HG03439 (cell line): Measurements from ENCODE around the gene GPR17.

ENCODE experiments used
- ATAC-seq: cut with Tn5 transposase; IDR thresholded peaks from one replicate; pipeline ENCODE4 v1.9.1; 2021; ENCODE audit warnings: mild to moderate bottlenecking, moderate library complexity; ENCODE audit not compliant: unreplicated experiment

Gene GPR17

DNA sequence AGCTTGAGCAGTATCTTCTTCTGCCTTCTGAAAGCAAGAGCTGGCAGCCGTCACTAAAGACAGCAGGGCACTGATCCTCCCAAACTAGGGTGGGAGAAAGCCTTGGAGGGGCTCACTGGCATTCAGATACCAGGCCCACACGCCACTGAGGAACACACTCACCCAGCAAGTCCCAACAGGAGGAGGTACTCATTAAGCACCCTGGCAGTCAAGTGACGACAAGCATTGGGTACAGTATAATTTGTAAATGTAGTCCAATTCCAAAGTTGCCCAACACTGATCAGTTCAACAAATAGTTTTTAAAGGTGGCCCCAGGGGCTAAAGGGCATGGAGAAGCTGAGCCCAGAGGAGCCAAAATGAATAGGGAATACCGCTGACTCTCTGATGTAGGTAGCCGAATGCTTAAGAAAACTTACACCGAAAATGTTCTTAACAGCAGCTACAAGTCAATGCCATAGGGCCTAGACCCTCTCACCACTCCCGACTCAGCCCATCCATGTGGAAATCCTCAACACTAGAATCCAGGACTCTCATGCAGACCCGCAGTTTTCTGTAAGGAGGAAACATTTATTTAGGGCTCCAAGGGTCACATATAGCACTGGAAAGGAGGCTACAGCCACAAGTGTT, 19.4 kb downstream of the GPR17 start:
- ATAC-seq, result no peak

DNA sequence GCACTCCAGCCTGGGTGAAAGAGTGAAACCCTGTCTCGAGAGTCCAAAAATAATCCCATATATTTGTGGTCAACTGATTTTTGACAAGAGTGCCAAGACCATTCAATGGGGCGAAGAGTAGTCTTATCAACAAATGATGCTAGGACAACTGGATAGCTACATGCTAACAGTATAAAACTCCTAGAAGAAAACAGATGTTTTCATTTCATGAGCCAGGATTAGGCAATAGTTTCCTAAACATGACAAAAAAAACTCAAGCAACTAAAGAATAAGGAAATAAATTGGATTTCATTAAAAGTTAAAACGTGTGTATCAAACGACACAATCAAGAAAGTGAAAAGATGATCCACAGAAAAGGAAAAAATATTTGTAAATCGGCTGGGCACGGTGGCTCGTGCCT, 23.1 kb downstream of the GPR17 start:
- ATAC-seq, result no peak

DNA sequence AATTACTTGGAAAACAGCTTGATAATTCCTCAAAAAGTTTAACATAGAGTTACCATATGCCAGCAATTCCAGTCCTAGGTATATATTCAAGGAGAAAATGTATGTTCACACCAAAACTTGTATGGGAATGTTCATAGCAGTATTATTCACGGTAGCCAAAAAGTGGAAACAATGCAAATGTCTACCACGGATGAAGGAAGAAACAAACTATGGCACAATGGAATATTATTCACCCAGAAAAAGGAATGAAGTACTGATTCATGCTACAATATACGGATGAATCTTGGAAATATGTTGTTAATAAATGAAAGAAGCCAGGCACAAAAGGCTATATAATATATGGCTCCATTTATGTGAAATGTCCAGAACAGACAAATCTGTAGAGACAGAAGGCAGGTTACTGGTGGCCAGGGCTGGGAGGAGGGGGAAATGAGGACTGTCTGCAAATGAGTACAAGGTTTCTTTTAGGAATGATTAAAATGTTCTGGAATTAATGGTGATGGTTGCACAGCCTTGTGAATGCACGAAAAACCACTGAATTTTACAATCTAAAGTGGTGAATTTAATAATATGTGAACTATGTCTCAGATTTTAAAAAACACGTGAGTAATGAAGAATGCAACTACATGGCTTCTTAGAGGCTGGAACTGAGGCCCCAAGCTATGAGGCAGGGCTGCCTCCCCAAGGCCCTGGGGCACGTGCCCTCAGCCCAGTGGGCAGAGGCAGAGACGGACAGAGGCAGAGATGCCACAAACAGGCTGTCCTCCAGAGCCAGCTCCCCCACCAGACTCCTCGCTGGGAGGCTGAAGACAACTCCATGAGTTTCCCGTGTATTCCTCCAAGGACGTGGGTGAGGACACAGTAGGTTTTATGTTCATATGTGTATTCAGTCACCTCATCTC, 24.4 kb downstream of the GPR17 start:
- no peak for ATAC-seq

DNA sequence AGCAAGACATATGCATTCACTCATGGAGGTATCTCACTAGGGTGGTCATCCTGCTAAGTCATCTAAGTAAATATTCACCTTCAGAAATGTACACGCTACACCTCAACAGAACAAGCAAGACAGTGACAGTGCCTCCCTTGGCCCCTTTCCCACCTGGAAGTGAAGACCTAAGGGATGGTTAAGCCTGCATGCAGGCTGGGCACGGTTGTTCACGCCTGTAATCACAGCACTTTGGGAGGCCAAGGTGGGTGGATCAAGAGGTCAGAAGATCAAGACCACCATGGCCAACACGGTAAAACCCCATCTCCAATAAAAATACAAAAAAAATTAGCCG, 25.0 kb downstream of the GPR17 start:
- no peak for ATAC-seq

DNA sequence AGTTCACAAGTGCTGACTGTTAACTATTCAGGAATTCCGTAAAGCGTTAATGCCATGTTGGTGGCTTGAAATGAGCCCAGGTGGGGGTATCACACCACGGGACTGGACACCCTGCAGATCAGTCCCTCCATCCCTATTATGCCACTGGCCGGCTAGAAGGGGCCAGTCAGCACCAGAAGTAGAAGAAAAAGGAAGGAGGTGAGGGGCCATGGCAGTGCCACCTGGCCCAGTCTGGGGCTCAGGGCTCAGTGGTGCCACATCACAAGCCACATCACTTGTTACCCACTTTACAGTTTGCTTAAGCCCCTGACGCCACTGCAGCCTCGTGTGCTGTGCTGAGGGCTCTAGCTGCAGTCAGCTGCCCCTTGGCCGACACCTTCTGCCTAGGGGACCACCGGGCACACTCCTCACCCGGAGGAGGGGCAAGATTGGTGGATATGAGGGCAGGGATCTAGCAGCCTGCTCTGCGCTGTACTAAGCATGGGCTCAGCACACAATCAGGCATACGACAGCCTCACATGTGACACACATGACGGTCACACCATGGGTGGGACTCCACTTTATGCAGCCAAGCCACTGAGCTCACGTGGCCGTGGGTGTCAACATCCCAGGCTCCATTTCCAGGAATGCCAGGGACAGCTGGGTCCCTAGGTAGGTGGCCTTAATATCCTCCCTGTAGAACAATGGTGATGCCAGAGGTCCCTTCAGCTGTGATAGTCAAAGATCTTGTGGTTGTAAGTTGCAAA, 25.8 kb downstream of the GPR17 start:
- no peak for ATAC-seq

DNA sequence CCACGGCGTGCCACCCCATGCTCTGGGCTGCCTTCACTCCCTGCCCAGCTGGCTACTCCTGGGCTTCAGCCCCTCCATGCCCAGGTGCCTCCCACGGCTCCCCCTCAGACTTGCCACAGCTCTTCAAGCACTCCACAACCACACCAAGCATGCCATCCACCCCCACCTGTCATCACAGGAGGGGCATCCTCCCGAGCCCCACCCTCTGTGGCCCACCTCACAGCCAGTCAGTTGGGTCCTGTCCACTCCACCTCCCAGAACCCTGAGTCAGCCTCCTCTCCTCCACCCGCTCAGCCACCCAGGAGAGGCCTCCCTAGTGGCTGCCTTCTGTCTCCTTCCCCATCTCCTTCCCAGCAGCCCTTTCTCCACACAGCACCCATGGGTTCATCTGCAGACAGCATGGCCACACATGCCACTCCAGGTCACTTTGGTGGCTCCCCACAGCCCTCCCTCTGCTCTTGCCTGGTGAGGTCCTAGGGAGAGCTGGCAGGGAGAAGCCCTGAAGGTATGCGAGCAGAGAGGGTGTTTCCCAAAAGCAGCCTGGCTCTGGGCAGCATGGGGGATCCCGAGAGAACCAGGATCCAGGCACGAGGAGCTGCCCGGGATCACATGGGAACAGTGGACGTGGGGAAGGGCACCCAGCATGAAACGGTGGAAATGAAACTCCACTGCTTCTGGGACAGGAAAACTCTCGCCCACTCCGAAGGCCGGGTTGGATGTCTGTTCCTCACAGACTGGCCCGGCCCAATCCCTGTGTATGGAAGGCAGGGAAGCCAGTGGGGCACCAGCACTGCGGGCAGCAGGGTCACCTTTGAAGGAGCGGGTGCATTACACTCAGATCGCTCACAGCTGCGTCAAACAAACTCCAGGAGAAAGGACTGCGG, 26.6 kb downstream of the GPR17 start:
- ATAC-seq, result no peak

DNA sequence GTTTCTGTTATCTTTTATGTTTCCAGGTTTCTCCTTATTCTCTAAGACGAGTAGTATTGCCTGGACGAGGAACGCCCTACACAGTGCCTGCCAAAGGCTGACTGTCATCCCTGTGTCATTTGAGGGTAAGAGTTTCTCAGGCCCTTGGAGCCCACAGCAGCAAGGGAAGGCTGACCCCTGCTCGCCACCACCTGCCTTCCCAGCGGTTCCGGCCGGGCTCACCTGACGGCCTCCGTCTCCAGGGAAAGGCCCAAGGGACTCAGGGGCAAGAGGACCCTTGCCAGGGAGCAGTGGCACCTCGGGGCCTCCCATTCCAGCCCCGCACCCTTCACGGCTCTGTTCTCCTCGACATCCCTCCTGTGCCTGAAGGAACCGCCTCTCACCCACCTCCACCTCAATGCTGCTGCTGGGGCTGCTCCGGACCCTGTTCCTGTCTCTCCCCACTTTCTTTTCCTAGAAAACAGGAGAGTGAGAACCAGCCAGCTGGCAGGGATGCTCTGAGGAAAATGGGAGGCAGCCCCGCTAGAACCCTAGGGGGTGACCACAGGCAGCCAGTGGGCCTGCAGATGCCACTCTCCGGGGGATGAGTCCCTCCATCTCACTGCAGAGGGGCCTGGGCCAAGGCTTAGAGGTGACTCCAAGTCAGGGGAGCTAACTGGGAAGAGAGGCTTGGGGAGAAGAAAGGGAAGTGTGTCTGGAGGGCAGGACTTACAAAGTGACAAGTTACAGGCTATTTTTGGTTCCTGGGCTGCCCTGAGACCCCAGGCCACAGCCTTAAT, 27.5 kb downstream of the GPR17 start:
- no peak for ATAC-seq

DNA sequence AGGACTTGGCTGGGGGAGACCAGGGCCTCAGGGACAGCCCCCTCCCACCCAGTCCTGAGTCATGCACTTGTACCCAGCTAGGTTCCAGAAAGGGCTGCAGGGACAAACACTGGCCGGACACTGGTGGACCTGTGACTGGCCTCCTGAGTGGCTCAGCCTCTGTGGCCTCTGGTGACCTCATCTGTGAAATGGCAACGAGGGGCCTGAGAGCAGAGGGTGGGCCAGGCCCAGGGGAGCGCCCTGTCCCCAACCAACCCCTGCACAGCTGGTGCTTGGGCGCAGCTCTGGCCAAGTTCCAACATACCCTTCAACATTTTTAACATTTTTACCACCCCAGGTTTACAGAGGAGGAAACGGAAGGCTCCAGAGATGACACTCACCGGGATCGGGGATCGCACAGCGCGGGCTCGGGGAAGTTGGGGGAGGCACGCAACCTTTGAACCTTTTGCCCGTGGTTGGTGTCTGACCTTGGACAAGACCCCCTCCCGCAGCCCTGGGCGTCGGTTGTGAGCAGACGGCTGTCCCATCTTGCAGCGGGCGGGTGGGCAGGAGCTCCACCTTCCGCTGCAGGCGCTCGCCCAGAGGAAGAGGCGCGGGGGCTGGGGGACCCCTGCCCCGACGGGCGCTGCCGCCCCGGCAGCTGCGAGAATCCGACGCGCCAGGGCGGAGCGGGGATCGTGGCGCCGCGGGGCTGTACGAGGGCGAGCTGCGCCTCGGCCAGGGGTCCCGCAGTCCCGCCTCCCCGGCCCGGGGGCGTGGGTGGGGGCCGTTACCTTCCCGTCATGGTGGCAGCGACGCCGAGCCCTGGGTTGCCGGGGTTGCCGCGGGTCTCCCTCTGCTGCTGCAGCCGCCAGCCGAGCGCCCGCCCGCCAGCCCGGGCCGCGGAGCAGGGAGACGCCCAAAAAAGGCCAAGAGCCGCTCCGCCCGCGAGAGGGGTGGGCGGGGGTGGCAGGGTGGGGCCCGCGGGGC, 28.6 kb downstream of the GPR17 start:
- no peak for ATAC-seq

DNA sequence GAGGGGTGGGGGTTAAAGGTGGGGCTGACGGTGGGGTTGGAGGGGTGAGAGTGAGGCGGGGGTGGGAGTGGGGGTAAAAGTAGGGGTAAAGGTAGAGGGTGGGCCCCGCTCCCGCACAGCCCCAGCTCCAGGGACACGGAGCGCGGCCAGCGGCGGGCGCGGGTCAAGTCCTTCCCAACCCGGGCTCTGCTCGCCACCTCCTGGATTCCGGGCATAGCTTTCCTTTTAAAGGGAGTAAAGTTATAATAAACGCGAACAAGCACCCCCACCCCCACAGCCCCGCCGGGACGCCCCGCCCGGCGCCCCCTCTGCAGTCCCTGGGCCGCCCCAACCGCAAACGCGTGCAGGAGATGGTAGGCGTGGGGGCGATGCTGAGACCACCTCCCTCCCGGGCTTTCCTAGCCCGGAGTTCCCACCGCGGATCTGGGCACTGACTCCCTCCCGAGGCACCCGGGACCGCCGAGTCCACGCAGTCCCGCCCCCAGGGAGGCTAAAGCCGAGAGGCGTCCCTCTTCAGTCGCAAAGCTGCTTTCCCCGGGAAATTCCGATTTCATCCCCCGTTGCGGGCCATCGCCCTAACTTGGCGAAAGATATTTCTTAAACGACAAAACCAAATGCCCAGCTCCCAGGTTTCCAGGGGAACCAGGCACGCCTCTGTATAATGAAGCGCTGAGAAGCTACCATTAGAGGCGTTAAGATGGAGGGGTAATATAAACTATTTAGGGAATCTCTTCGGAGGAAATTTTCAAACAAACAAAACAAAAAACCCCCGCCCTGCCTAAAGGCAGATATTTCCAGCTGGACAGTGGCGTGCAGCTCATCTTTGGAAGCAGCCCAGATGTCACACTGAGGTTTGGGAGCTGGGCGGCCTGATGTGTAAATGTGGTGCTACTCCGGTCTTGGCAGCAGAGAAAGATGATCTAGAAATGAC, 29.6 kb downstream of the GPR17 start, which contains the start of gene LIMS2:
TSS of gene LIMS2 (minus strand) at position 200 of the 931 bp plus-strand sequence. CDS start 506 bp downstream, outside the sequence.
- no peak for ATAC-seq

DNA sequence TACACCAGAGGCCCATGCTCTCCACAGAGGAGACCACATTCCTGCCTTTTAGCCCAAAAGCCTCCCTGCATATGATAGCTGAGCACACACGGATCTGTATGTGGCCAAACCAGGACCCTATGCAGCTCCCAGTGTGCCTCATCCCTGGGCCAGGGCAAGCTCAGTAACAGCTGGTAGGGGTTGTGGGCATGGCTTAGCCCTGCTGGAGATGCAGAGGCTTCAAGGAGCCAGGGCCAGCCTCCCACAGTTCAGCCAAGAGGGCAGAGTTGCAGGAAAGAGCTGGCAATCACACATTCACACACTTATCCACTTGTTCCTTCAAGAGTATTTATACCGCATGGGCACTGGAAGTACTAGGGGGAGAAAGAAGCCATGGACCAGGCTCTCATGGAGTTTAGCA, 31.0 kb downstream of the GPR17 start:
- ATAC-seq, result no peak

DNA sequence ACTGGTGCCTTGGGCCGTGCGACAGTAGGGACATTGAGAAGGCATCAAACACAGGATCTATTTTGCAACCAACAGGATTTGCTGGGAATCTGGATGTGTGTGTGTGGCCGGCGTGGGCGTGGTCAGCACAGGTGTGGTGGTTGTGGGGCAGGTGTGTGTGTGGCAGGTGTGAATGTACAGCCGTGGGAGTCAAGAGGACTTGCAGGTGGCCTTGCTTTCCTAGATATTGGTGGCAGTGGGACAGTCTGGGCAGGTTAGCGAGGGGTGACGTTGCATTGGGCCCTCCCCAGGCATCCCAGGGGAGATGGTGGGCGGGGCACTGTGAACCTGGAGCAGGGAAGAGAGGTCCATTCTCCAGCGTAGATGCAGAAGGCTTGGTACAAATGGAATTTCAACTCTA, 32.6 kb downstream of the GPR17 start:
- no peak for ATAC-seq

DNA sequence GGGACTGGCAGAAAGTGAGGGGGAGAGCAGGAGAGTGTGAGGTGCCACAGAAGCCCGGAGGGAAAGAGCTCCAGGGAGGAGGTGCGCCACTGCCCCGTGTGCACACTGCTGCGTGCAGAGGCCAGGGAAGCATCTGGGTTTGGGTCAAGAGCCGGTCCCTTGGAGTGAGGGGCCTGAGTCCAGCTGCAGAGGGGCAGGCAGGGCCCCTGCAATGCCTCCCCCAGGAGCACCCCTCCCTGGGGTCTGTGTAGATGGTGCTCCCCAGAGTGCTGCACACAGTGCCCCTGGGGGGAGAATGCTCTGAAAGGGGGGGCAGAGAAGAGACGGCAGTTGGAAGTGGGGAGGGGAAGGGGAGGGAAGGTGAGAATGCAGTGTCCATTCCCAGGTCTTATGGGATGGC, 33.0 kb downstream of the GPR17 start:
- ATAC-seq, result no peak

DNA sequence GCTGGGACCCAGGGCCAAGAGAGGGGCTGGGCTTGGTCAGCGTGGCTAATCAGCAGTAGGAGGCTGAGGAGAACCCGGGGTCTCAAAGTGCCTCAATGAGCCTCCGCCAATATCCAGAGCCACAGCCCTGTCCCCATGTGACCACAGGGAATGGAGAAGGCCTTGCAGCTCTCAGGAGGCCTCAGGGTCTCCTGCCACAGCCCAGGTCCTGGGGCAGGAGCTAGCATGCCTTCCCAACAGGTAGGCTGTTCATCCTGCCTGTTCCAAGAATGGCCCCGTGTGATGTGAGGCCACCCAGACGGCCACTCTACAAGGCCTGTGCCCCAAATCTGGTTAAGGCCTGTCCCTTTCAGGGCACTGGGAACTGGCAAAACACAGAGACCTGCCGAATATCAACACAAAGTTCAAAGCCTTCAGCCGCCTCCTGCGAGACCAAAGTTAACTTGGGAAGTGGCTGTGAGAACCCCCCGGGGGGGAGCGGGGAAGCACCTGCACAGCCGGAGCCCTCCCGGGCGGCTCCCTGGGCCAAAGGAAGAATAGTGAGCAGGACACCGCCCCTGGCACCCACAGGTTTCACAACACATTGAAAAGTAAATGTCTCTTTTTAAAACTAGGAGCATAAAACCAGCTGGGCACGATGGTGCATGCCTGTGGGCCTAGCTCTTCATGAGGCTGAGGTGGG, 33.9 kb downstream of the GPR17 start:
- no peak for ATAC-seq

DNA sequence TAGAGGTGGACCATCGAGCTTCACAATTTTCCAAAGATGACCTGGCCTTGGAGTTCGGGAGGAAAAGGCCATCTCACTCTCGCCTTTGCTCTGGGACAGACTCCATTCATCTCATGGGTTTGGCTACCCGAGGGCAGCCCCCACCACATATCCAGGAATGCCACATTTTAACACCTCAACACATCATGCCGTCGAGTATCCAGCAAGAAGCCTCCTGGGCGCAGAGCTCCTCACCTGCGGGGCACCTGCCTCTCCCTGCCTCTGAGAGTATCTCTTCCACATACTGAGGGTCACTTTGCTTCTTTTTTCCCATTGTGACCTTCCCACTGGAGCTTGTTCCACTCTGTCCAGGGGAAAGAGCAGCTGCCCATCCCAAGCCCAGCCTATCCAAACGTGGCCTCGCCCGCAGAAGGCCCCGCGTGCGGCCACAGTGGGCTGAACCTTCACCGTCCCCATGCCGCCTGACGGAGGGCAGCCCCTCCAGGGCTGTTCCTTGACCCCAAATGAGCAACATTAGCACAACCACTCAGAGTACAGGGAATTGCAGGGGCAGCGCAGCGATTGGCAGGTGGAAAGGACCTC, 34.8 kb downstream of the GPR17 start:
- ATAC-seq, result no peak

DNA sequence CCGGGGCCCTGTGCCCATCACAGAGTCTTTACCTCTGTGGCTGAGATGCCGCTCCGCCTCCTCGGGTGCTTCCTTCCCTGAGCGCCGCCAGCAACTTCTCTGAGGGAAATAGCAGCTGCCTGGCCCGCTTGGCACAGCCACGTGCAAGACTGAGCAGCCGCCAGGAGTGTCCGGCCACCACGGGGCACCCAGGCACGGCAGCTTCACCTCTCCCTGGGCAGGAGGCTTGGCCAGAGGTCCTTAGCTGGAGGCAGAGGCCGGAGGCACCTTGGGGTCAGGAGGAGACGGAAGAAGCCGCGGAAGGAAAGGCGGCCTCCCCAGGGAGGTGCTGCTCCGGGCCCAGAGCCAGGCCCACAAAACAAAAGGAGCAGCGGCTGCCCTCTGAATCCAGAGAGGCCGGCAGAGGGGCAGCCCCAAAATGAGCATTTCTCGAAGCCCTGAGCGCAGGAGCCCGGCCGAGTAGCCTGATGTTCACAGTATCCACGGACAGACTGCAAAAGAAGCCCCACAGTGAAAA, 35.4 kb downstream of the GPR17 start:
- ATAC-seq, result no peak

DNA sequence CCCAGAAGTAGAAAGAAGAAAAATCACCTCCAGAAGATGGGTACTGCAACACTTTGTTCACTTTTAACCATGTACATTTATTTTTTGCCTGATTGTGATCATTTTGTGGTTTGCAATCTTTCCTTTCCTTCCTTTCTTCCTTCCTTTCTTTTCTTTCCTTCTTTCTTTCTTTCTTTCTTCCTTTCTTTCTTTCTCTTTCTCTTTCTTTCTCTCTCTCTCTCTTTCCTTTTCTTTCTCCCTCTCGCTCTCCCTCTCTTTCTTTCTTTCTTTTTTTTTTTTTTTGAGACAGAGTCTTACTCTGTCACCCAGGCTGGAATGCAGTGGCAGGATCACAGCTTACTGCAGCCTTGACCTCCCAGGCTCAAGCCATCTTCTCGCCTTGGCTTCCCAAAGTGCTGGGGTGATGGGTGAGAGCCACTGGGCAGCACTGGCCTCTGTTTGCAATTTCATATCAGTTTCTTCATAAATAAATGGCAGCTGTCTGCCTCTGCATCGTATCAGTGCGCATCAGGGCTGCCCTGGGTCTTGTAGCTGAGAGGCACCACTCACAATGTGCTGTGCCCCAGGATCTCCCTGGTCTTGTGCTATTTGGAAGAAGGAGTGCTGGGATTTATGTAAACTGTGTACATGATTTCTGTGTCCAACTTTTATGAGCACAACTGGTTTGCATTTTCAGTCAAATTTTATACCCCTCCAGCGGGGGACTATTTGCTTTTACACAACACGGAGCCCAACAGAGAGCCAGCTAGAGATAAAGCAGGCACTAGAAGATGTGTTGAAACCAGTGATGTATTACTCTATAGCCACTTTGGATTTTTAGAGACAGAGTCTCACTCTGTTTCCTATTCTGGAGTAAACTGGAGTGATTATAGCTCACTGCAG, 36.3 kb downstream of the GPR17 start:
- no peak for ATAC-seq
